GM21723 (cell line): ENCODE data around the gene ERF.

Experiments
- ATAC-seq: cut with Tn5 transposase; IDR thresholded peaks from one replicate; pipeline ENCODE4 v1.9.1; 2021; ENCODE audit warnings: mild to moderate bottlenecking, moderate library complexity; ENCODE audit not compliant: unreplicated experiment

Gene ERF

GRCh38 chr19:42219812-42220750 is 34.8 kb downstream of the ERF start, which contains the start of gene ZNF526:
TSS of gene ZNF526 (plus strand) at chr19:42220312. CDS start at chr19:42224404, 4,092 bp downstream.
- ATAC-seq: peak; percentile 65

- peak; percentile 58 for ATAC-seq
Observed at GRCh38 chr19:42217520-42218437, 37.1 kb downstream of the ERF start, which contains the start of gene DEDD2. TSS of gene DEDD2 (minus strand) at chr19:42217677. CDS start at chr19:42217007, 670 bp downstream.

GRCh38 chr19:42216653-42217519 is 38.0 kb downstream of the ERF start:
- ATAC-seq: peak; percentile 15

GRCh38 chr19:42214810-42215485 is 40.0 kb downstream of the ERF start:
- no peak for ATAC-seq

- no peak for ATAC-seq
Observed at GRCh38 chr19:42212886-42213285, 42.0 kb downstream of the ERF start.

- ATAC-seq: no peak
Observed at GRCh38 chr19:42208612-42209011, 46.3 kb downstream of the ERF start.

GRCh38 chr19:42207767-42208271 is 47.1 kb downstream of the ERF start:
- ATAC-seq: no peak

GRCh38 chr19:42206871-42207755 is 47.8 kb downstream of the ERF start:
- ATAC-seq: no peak

GRCh38 chr19:42204664-42205063 is 50.3 kb downstream of the ERF start:
- ATAC-seq: no peak

- no peak for ATAC-seq
Observed at GRCh38 chr19:42203700-42204099, 51.2 kb downstream of the ERF start.

- no peak for ATAC-seq
Observed at GRCh38 chr19:42202290-42202880, 52.5 kb downstream of the ERF start.

GRCh38 chr19:42201489-42202289 is 53.2 kb downstream of the ERF start:
- ATAC-seq: no peak

GRCh38 chr19:42200116-42200715 is 54.7 kb downstream of the ERF start:
- ATAC-seq: peak; percentile 2

GRCh38 chr19:42199440-42200115 is 55.4 kb downstream of the ERF start:
- peak; percentile 29 for ATAC-seq

GRCh38 chr19:42198676-42199439 is 56.1 kb downstream of the ERF start:
- peak; percentile 42 for ATAC-seq
